MM.1S (cell line): ENCODE data around the gene TANC1.

Experiments used
- EZH2 ChIP-seq: fragments of 300-600 bp; sonication (generic); optimal IDR thresholded peaks from 2 replicates; pipeline ENCODE3; 2017; ENCODE audit warnings: low read depth, mild to moderate bottlenecking, antibody characterized with exemption, low read length, mixed read lengths
- TF ChIP-seq, protein P1 (sequence below): fragments of 300-600 bp; sonication (generic); IDR thresholded peaks from 2 replicates; pipeline ENCODE4 v1.5.1; 2016; ENCODE audit warnings: antibody characterized with exemption, low read length, mixed read lengths

DNA sequence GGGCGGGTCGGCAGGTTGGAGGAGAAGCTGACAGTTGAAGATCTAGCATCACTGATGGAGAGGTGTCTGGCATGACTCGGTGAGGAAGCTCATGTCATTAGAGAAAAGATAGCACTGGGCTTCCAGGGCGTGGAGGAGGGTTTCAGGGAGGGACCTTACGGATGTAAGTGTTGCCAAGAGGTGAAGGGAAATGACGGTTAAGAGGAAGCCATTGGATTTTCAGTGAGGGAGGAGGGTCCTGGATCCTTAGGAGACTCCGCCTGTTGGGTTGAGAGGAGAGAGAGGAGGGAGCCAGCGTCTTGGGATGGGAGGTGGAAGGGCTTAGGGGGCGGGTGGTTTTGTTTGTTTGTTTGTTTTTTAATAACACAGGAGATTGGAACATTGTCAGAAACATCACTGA lies 214.9 kb downstream of the TANC1 start:
- TF ChIP-seq, protein P1, sequence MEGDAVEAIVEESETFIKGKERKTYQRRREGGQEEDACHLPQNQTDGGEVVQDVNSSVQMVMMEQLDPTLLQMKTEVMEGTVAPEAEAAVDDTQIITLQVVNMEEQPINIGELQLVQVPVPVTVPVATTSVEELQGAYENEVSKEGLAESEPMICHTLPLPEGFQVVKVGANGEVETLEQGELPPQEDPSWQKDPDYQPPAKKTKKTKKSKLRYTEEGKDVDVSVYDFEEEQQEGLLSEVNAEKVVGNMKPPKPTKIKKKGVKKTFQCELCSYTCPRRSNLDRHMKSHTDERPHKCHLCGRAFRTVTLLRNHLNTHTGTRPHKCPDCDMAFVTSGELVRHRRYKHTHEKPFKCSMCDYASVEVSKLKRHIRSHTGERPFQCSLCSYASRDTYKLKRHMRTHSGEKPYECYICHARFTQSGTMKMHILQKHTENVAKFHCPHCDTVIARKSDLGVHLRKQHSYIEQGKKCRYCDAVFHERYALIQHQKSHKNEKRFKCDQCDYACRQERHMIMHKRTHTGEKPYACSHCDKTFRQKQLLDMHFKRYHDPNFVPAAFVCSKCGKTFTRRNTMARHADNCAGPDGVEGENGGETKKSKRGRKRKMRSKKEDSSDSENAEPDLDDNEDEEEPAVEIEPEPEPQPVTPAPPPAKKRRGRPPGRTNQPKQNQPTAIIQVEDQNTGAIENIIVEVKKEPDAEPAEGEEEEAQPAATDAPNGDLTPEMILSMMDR, result no peak
- no peak for TF ChIP-seq EZH2
